Stimulated activated memory B cell treated with anti-CD40 and anti-IgM and Interleukin-4, amounts not matched to agents 10 μg/mL and 1 μg/mL and 100 μg/mL, for 72 hours (primary cell): ENCODE results near the gene IRX5.

ENCODE experiments used
- ATAC-seq: fragments of 150-1000 bp; cut with Tn5 transposase; 2 replicates; pipeline ENCODE4 v1.10.0; 2021
- H3K27ac Mint-ChIP-seq: one replicate; pipeline ENCODE4 v1.8.0; 2022; ENCODE audit warnings: mild to moderate bottlenecking, mixed read lengths
- H3K27me3 Mint-ChIP-seq: one replicate; pipeline ENCODE4 v1.8.0; 2022; ENCODE audit warnings: mixed read lengths
- H3K36me3 Mint-ChIP-seq: one replicate; pipeline ENCODE4 v1.8.0; 2022; ENCODE audit warnings: mixed read lengths
- H3K4me1 Mint-ChIP-seq: one replicate; pipeline ENCODE4 v1.8.0; 2022; ENCODE audit warnings: mixed read lengths
- H3K4me3 Mint-ChIP-seq: one replicate; pipeline ENCODE4 v1.8.0; 2022; ENCODE audit warnings: mild to moderate bottlenecking, moderate library complexity, mixed read lengths
- H3K9me3 Mint-ChIP-seq: one replicate; pipeline ENCODE4 v1.8.0; 2022; ENCODE audit warnings: mixed read lengths

IRX5 gene

DNA sequence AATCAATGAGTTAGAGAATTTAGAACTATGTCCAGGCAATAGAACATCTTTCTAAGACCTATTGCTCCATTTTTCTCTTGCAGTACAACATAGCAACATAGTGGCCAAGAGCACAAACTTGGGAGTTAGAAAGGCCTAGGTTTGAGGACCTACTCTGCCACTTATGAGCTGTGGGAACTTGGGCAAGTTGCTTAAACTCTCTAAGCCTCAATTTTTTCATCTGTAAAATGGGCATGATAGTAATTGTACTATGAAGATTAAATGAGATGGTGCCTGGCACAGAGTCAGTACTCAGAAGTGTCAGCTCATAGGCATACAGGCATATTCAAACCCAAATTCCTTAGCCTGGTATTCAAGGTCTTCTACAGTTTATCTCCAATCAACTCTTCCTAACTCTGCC is 25.1 kb downstream of the IRX5 start:
- H3K4me3 Mint-ChIP-seq = no peak overlapping the region
- H3K9me3 Mint-ChIP-seq = peaks cover 3% of the 10 kb centered on the region
- H3K27me3 Mint-ChIP-seq = no peaks in the 10 kb centered on the region
- no peak for ATAC-seq
- H3K36me3 Mint-ChIP-seq = no peaks in the 10 kb centered on the region
- no peak overlapping the region for H3K27ac Mint-ChIP-seq
- no peaks in the 10 kb centered on the region for H3K4me1 Mint-ChIP-seq

DNA sequence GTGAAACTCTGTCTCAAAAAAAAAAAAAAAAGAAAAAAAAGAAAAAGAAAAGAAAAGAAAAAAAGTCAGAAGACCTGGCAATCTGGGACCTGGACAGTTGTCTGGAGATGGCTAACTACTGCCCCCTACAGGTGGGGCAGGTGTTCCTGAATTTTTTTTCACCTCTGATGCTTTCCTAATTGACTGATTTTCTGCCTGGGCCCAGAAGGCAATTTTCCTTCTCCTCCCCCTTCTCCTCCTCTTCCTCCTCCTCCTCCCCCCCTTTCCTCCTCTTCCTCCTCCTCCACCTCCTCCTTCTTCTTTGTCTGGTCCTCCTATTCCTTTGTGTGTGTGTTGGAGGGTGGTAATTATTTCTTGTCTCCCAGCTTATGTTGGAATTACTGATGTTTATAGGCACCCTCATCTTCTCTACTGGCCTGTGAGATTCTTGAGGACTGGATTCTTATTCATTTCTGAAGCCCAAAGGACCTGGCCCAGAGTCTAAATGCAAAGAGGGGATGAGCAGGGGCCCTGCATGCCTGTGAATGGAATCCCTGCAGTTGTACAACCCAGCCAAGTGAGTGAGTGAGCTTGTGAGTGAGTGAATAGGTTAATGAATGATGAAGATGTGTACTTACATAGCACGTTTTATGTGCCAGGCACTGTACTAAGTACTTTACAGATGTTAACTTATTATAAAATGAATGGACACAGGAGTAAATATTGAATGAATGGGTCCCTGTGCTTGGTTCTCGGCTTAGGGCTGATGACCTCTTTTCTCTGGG is 26.9 kb downstream of the IRX5 start:
- Mint-ChIP-seq H3K36me3 (no peaks in the 10 kb centered on the region), H3K4me3 (no peak overlapping the region), H3K27ac (no peak overlapping the region), H3K9me3 (peaks cover 2% of the 10 kb centered on the region), H3K4me1 (no peaks in the 10 kb centered on the region), H3K27me3 (no peaks in the 10 kb centered on the region)
- no peak for ATAC-seq

DNA sequence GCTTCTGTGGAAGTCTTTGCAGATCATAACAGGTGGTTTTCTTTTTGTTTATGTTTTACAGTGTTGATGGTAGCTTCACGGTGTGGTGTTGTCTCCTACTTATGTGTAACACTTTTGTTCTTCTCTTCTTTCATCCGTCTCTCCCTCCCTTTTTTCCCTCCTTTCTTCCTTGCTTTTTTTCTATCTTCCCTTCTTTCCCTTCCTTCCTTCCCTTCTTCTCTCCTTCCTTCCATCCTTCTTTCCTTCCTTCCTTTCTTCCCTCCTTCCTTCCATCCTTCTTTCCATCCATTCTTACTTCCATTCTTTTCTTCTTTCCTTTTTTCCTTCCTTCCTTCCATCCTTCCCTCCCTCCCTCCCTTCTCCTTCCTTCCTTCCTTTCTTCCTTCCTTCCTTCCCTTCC is 31.4 kb downstream of the IRX5 start:
- Mint-ChIP-seq H3K9me3 (peaks cover 4% of the 10 kb centered on the region), H3K4me1 (no peaks in the 10 kb centered on the region), H3K4me3 (no peak overlapping the region), H3K27me3 (no peaks in the 10 kb centered on the region), H3K36me3 (no peaks in the 10 kb centered on the region), H3K27ac (no peak overlapping the region)
- ATAC-seq = no peak

DNA sequence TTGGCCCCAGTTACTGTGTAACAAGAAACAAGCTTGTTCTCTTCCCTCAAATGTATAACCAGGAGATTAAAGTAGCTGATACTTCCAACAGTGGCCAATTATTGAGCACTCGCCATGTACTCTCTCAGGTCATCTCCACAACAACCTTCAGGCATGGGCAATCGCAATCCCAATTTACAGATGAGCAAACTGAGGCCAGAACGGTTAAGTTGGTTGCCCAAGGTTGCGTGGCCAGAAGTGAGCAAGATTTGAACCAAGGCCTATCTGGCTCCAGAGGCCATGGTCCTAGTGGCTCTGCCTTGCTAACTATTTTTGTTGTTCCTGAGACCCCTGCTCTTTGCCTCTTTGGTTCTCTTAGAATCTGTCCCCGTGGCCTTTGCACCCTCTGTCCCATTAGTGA is 33.6 kb downstream of the IRX5 start:
- Mint-ChIP-seq H3K4me1 (no peaks in the 10 kb centered on the region), H3K27me3 (no peaks in the 10 kb centered on the region), H3K36me3 (no peaks in the 10 kb centered on the region), H3K4me3 (no peak overlapping the region), H3K9me3 (peaks cover 4% of the 10 kb centered on the region), H3K27ac (no peak overlapping the region)
- ATAC-seq = no peak

DNA sequence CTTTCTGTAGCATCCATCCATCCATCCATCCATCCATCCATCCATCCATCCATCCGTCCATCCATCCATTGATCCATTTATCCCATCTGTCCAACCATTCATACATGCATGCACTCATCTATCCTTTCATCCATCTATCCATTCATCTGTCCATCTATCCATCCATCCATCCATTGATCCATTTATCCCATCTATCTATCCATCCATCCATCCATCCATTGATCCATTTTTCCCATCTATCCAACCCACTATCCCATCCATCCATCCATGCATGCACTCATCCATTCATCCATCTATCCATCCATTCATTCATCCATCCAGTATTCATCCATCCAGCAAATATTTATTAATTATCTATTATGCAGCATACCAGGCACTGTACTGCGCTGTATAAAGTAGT is 34.8 kb downstream of the IRX5 start:
- no peaks in the 10 kb centered on the region for H3K27me3 Mint-ChIP-seq

DNA sequence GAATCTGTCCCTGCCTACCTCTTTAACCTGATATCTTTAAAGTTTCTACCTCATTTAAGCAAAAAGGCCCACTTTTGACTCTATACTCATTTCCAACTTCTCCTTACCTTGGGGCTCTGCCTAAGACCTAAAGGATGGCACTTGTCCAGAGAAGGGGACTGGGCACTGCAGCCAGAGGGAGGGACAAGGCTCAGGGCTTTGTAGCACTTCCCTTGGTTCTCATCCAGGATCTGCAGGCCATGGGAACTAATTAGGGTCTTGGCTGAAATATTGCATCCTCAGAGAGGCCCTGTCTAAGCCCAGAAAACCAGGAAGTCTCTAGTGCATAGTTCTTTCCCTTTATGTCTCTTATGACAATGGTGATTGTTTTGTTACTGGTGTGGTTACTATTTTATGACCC is 37.3 kb downstream of the IRX5 start:
- Mint-ChIP-seq H3K4me3 (no peak overlapping the region), H3K4me1 (no peaks in the 10 kb centered on the region)
- no peak for ATAC-seq

More for the DNA sequence above, 34.8 kb downstream of the IRX5 start:
- Mint-ChIP-seq H3K9me3 (peaks cover 4% of the 10 kb centered on the region), H3K36me3 (no peaks in the 10 kb centered on the region), H3K4me3 (no peak overlapping the region), H3K27ac (no peak overlapping the region), H3K4me1 (no peaks in the 10 kb centered on the region)
- no peak for ATAC-seq

DNA sequence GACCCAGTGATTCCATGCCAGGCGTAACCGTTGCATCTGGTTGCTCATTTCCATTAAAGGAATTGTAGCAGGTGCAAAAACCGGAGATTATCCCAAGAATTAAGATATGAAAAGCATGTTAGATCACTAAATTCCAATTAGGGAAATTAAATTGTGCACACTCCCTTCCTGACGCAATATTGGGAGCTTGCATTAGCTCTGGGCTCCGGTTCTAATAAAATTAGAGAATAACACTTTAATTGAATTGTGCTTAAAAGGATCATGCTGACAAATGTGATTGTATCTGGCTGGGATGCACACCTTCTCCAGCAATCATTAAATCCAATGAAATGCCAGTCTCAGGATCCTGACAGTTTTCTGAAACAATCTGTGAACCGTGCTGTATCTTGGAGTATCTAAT is 38.1 kb downstream of the IRX5 start:
- no peaks in the 10 kb centered on the region for H3K4me1 Mint-ChIP-seq
- peaks cover 10% of the 10 kb centered on the region for H3K9me3 Mint-ChIP-seq
- no peak overlapping the region for H3K4me3 Mint-ChIP-seq
- no peak for ATAC-seq
- H3K27ac Mint-ChIP-seq = no peak overlapping the region
- H3K27me3 Mint-ChIP-seq = no peaks in the 10 kb centered on the region
- H3K36me3 Mint-ChIP-seq = no peaks in the 10 kb centered on the region

More for the DNA sequence above, 37.3 kb downstream of the IRX5 start:
- Mint-ChIP-seq H3K27me3 (no peaks in the 10 kb centered on the region), H3K36me3 (no peaks in the 10 kb centered on the region), H3K9me3 (peaks cover 7% of the 10 kb centered on the region), H3K27ac (no peak overlapping the region)

DNA sequence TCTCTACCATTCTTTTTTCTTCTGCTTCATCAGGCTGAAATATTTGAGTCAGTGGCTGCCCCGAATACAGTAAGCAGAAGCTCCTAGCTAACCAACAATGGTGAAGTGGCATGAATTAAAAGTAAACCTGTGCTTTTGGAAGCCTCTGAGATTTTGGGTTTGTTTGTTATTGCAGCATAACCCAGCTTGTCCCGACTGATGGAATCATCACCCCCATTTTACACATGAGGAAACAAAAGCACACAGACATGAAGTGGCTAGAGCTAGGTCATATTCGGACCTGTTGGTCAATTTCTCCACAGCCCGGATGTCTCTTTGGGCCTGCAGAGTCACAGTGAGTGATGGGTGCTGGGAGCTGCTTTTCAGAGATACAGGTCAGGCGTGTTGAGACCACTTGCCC is 39.4 kb downstream of the IRX5 start:
- Mint-ChIP-seq H3K4me1 (no peaks in the 10 kb centered on the region), H3K9me3 (peaks cover 10% of the 10 kb centered on the region), H3K36me3 (no peaks in the 10 kb centered on the region), H3K27ac (no peak overlapping the region), H3K4me3 (no peak overlapping the region), H3K27me3 (no peaks in the 10 kb centered on the region)
- no peak for ATAC-seq

DNA sequence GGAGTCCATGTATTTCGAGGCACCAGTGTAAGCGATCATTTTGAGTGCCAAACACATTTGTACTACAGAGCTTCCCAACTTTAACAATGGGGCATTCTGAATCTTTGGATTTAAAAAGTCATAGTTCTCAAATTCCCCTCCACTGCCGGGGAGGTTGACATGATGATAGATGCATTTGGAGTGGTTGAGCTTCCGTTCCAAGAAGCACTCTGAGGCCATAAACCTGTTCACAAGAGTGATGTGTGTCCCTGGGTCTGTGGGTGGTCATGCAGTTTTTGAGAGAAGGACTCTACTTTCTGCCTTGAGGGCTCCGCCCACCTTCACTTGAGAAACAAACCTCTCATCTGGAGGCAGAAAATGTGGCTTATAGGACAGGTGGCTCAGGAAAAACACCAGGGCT is 43.7 kb downstream of the IRX5 start:
- Mint-ChIP-seq H3K36me3 (no peaks in the 10 kb centered on the region), H3K27me3 (no peaks in the 10 kb centered on the region), H3K4me1 (no peaks in the 10 kb centered on the region), H3K4me3 (no peak overlapping the region), H3K9me3 (peaks cover 6% of the 10 kb centered on the region), H3K27ac (no peak overlapping the region)
- ATAC-seq = no peak

DNA sequence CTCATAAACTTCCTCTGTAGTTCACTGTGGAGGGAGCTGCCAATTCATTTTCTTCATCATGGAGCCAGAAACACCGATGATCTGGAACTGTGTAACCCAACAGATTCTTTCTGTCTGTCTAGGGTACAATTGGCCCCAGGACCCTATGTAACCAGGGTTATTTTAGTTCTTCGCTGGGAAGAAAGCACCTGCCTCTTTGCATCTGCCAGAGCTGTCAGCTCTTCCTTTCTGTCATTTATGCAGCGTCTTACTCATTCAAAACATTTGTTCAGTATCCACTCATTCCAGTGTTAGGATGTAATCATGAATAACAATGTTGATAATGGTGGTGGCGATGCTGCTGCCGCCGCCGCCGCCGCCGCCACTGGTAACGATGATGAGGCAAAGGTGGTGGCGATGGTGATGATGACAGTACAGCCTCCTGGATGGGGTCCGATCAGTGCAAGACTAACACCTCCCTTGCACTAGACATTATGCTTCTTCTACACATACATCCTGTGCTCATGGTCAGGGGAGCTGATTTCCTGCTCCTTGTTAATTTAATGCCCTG is 46.1 kb downstream of the IRX5 start:
- Mint-ChIP-seq H3K36me3 (no peaks in the 10 kb centered on the region), H3K9me3 (peaks cover 6% of the 10 kb centered on the region), H3K4me1 (no peaks in the 10 kb centered on the region), H3K27me3 (no peaks in the 10 kb centered on the region), H3K27ac (no peak overlapping the region), H3K4me3 (no peak overlapping the region)
- no peak for ATAC-seq

DNA sequence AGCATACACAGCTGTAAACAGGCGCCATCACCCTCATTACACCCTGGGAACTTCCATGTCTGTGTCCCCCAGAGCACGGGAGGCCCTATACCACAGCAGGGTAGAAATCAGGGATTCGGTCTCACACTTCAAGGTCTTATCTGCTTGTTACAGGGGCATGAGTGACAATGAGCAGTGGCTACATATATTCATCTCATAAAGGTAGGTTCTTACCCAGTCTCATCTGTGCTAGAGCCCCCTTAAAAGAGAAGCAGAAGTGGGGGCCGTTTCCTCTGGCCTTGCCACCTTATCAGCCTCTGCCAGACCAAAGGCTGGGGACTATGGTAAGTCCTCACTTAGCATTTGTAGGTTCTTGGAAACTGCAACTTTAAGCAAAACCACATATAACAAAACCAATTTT is 46.5 kb downstream of the IRX5 start:
- Mint-ChIP-seq H3K4me3 (no peak overlapping the region), H3K9me3 (peaks cover 3% of the 10 kb centered on the region), H3K36me3 (no peaks in the 10 kb centered on the region), H3K27me3 (no peaks in the 10 kb centered on the region), H3K4me1 (no peaks in the 10 kb centered on the region), H3K27ac (no peak overlapping the region)
- no peak for ATAC-seq

DNA sequence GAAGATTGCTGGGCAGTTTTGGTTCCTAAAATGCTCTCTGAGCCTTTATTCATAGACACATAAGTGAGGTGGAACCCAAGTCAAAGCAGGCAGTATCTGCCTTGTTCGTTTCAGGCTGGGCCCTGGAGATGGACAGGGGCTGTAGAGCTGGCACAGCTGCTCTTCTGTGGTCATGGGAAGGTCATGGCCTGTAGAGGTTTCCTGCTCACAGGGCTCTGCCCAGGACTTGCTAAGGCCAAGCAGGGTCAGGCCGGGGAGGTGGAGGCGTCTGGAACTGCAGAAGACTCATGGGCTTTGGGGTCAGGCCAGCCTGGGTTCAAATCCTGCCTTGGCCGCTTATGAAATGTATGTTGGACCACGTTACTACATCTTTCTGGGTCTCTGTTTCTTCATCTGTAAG is 50.2 kb downstream of the IRX5 start:
- Mint-ChIP-seq H3K4me1 (no peaks in the 10 kb centered on the region), H3K9me3 (no peaks in the 10 kb centered on the region), H3K27me3 (no peaks in the 10 kb centered on the region), H3K36me3 (no peaks in the 10 kb centered on the region), H3K4me3 (no peak overlapping the region), H3K27ac (no peak overlapping the region)
- no peak for ATAC-seq
